GM12878 (cell line): ENCODE data around the gene C3. TPM values are rescaled to one million over a fixed set of nuclear protein-coding genes. Genes with fewer than 3 reads are reported as not detected.

Experiments used
- BHLHE40 ChIP-seq, 2 experiments: fragments of 450-650 bp in 1 of 2; IDR thresholded peaks; 2 replicates each; pipeline ENCODE4 v1.6.1; 2011 to 2017; ENCODE audit warnings: low read depth in 2 of 2, borderline replicate concordance in 1 of 2, improper control_type of control experiment in 1 of 2, low read length in 1 of 2, mild to moderate bottlenecking in 1 of 2
- CBX3 ChIP-seq: fragments of 200-600 bp; sonication (generic); IDR thresholded peaks from 2 replicates; pipeline ENCODE4 v1.6.1; 2016; ENCODE audit warnings: low read depth, borderline replicate concordance
- FOXK2 ChIP-seq: fragments of 450-650 bp; IDR thresholded peaks from 2 replicates; pipeline ENCODE4 v1.6.1; 2017; ENCODE audit warnings: mild to moderate bottlenecking, moderate library complexity
- HCFC1 ChIP-seq: fragments of 150-350 bp; IDR thresholded peaks from 2 replicates; pipeline ENCODE4 v1.6.1; 2014; ENCODE audit warnings: low read length
- HDAC2 ChIP-seq: fragments of 200-600 bp; sonication (generic); IDR thresholded peaks from 2 replicates; pipeline ENCODE4 v1.6.1; 2017
- KAT2A ChIP-seq: conservative IDR thresholded peaks from 2 replicates; pipeline ENCODE4 v1.6.1; 2011; ENCODE audit warnings: low read depth, low read length; ENCODE audit not compliant: control insufficient read depth
- MYB ChIP-seq: fragments of 150-350 bp; IDR thresholded peaks from 2 replicates; pipeline ENCODE4 v1.6.1; 2014; ENCODE audit warnings: mild to moderate bottlenecking, low read depth, low read length, borderline replicate concordance
- NBN ChIP-seq: fragments of 450-650 bp; IDR thresholded peaks from 2 replicates; pipeline ENCODE4 v1.6.1; 2016
- RAD51 ChIP-seq: fragments of 450-650 bp; IDR thresholded peaks from 2 replicates; pipeline ENCODE4 v1.6.1; 2016; ENCODE audit warnings: moderate library complexity, mild to moderate bottlenecking, inconsistent platforms
- SMC3 ChIP-seq: IDR thresholded peaks from 2 replicates; pipeline ENCODE4 v1.6.1; 2011; ENCODE audit warnings: low read length, improper control_type of control experiment, borderline replicate concordance
- TCF12 ChIP-seq: IDR thresholded peaks from 2 replicates; pipeline ENCODE4 v1.6.1; 2011; ENCODE audit warnings: low read depth, mild to moderate bottlenecking, low read length
- YY1 ChIP-seq: IDR thresholded peaks from 2 replicates; pipeline ENCODE4 v1.6.1; 2011; ENCODE audit warnings: low read depth, mild to moderate bottlenecking, low read length
- ZBTB4 ChIP-seq: fragments of 450-650 bp; formaldehyde crosslinking; IDR thresholded peaks from 2 replicates; pipeline ENCODE4 v1.4.0; 2022; ENCODE audit warnings: mild to moderate bottlenecking, moderate library complexity
- ZZZ3 ChIP-seq: IDR thresholded peaks from 2 replicates; pipeline ENCODE4 v1.6.1; 2011; ENCODE audit warnings: low read depth; ENCODE audit not compliant: control insufficient read depth, insufficient read length
- polyA plus RNA-seq, 11 experiments: library from polyadenylated mRNA; depleted of rRNA in 4 of 11; unstranded in 6 of 11; stranded (reverse) in 5 of 11; fragments of >200 nt; fragmentation: Nextera tagmentation in 4 of 11; fragmentation: Illumina TruSeq in 1 of 11; extraction: Ambion mirVana in 4 of 11; extraction: Trizol in 1 of 11; gene quantifications; 1 replicate in 1 of 11; 2 replicates in 10 of 11; pipeline versions ENCODE4 v1.2.1 to v1.2.3, GENCODE V29; 2011 to 2016; ENCODE audit warnings: inconsistent platforms in 2 of 11, missing spikeins in 2 of 11, low read depth in 1 of 11
- total RNA-seq, 4 experiments: library from RNA; depleted of rRNA in 3 of 4; stranded (reverse); fragments of >200 nt in 3 of 4; fragmentation: Illumina TruSeq in 1 of 4; extraction: Trizol in 1 of 4; gene quantifications; 2 replicates each; pipeline versions ENCODE4 v1.2.1 to v1.2.3, GENCODE V29; 2013 to 2021
- TF ChIP-seq, protein P1 (sequence below): fragments of 450-650 bp; IDR thresholded peaks from 2 replicates; pipeline ENCODE4 v1.6.1; 2017; ENCODE audit warnings: mild to moderate bottlenecking, low read depth, inconsistent platforms; ENCODE audit not compliant: poor library complexity, severe bottlenecking
- TF ChIP-seq, protein P2 (sequence below): IDR thresholded peaks from 2 replicates; pipeline ENCODE4 v1.6.1; 2012; ENCODE audit warnings: low read depth, low read length, improper control_type of control experiment
- TF ChIP-seq, protein P3 (sequence below): IDR thresholded peaks from 2 replicates; pipeline ENCODE4 v1.6.1; 2012; ENCODE audit warnings: low read depth, low read length, improper control_type of control experiment
- TF ChIP-seq, protein P4 (sequence below): fragments of 450-650 bp; IDR thresholded peaks from 2 replicates; pipeline ENCODE4 v1.6.1; 2017; ENCODE audit warnings: mild to moderate bottlenecking, moderate library complexity

The C3 gene
- total and polyA plus RNA-seq, 10 of the 15 experiments (the other 5 are each of a cell fraction or from before 2014, with no cell fraction given): 0.20 to 6.7 (median 0.72) TPM

DNA sequence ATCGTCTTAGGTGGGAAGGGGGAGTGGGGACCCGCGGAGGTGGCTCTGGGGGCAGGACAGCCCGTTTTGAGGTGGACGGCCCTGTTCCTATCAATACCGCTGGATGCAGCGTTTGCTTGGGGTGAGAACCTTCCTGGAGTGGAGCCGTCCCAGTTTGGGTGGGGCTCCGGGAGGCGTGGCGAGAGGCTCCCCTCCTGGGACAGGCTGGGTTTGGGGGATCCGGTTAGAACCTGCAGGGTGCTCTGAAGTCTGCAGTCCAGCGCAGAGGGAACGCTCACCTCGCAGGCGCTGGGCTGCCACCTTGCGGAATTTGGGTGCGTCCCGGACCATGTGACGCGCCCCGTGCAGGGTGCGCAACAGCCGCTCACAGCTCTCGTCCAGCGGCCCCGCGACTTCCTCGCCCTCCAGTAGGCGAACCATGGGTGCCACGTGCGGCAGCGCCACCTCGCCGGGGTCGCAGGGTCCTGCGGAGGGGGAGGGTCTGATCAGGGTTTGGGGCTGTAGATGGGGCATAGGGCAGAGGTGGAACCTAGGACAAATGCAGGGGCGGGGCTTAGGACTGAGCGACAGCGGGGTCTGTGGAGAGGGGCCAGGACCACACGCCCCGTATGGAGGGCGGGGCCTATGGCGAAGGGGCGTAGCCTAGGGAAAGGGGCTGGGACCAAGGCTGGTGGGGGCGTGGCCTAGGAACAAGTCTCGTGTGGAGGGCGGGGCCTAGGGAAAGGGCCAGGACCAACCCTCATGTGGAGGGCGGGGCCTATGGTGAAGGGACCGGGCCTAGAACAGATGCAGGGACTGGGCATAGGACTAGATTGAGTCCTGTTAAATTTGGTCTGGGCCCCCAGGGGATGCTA is 33.0 kb upstream of the C3 start (continued):
- TF ChIP-seq, protein P1, sequence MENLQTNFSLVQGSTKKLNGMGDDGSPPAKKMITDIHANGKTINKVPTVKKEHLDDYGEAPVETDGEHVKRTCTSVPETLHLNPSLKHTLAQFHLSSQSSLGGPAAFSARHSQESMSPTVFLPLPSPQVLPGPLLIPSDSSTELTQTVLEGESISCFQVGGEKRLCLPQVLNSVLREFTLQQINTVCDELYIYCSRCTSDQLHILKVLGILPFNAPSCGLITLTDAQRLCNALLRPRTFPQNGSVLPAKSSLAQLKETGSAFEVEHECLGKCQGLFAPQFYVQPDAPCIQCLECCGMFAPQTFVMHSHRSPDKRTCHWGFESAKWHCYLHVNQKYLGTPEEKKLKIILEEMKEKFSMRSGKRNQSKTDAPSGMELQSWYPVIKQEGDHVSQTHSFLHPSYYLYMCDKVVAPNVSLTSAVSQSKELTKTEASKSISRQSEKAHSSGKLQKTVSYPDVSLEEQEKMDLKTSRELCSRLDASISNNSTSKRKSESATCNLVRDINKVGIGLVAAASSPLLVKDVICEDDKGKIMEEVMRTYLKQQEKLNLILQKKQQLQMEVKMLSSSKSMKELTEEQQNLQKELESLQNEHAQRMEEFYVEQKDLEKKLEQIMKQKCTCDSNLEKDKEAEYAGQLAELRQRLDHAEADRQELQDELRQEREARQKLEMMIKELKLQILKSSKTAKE: no peak
- no peak for TF ChIP-seq TCF12
- TF ChIP-seq MYB: no peak
- peak; percentile 92 to 96 for TF ChIP-seq BHLHE40 (IDR thresholded peaks at IDR 0.05; ENCODE audit: borderline replicate concordance in 1 of 2, low read depth in 2 of 2, low read length in 1 of 2)
- no peak for TF ChIP-seq YY1
- no peak for TF ChIP-seq ZZZ3
- TF ChIP-seq NBN: no peak; the same call in 1 of the 2 replicates
- no peak for TF ChIP-seq FOXK2
- TF ChIP-seq KAT2A: no peak
- TF ChIP-seq HCFC1: peak; percentile 11; the same call in 1 of the 2 replicates
- TF ChIP-seq, protein P2, sequence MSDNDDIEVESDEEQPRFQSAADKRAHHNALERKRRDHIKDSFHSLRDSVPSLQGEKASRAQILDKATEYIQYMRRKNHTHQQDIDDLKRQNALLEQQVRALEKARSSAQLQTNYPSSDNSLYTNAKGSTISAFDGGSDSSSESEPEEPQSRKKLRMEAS: peak; percentile 85; the same call in 1 of the 2 replicates
- no peak for TF ChIP-seq HDAC2
- TF ChIP-seq, protein P3, sequence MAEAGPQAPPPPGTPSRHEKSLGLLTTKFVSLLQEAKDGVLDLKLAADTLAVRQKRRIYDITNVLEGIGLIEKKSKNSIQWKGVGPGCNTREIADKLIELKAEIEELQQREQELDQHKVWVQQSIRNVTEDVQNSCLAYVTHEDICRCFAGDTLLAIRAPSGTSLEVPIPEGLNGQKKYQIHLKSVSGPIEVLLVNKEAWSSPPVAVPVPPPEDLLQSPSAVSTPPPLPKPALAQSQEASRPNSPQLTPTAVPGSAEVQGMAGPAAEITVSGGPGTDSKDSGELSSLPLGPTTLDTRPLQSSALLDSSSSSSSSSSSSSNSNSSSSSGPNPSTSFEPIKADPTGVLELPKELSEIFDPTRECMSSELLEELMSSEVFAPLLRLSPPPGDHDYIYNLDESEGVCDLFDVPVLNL: no peak
- TF ChIP-seq CBX3: no peak
- no peak for TF ChIP-seq ZBTB4 (CRISPR knock-in tag)
- TF ChIP-seq RAD51: peak; percentile 83
- TF ChIP-seq, protein P4, sequence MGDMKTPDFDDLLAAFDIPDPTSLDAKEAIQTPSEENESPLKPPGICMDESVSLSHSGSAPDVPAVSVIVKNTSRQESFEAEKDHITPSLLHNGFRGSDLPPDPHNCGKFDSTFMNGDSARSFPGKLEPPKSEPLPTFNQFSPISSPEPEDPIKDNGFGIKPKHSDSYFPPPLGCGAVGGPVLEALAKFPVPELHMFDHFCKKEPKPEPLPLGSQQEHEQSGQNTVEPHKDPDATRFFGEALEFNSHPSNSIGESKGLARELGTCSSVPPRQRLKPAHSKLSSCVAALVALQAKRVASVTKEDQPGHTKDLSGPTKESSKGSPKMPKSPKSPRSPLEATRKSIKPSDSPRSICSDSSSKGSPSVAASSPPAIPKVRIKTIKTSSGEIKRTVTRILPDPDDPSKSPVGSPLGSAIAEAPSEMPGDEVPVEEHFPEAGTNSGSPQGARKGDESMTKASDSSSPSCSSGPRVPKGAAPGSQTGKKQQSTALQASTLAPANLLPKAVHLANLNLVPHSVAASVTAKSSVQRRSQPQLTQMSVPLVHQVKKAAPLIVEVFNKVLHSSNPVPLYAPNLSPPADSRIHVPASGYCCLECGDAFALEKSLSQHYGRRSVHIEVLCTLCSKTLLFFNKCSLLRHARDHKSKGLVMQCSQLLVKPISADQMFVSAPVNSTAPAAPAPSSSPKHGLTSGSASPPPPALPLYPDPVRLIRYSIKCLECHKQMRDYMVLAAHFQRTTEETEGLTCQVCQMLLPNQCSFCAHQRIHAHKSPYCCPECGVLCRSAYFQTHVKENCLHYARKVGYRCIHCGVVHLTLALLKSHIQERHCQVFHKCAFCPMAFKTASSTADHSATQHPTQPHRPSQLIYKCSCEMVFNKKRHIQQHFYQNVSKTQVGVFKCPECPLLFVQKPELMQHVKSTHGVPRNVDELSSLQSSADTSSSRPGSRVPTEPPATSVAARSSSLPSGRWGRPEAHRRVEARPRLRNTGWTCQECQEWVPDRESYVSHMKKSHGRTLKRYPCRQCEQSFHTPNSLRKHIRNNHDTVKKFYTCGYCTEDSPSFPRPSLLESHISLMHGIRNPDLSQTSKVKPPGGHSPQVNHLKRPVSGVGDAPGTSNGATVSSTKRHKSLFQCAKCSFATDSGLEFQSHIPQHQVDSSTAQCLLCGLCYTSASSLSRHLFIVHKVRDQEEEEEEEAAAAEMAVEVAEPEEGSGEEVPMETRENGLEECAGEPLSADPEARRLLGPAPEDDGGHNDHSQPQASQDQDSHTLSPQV: no peak
- peak; percentile 46 for TF ChIP-seq SMC3
